ENCODE measurements around the gene MKNK1. TPM values are rescaled to one million over a fixed set of nuclear protein-coding genes. Genes with fewer than 3 reads are reported as not detected.

The MKNK1 gene
- total RNA-seq, 4 donors from 2014 or later = 27.7 to 37.0 (median 29.3) TPM

GRCh38 chr1:46522969-46523320 lies 81.1 kb downstream of the MKNK1 start:
- H3K4me1 ChIP-seq = peaks cover 0 to 12% (median 2%) of the 10 kb centered on the region in 4 donors
- peaks cover 0 to 61% (median 0%) of the 10 kb centered on the region in 4 donors for H3K27me3 ChIP-seq
- no peaks in the 10 kb centered on the region for H3K9me3 ChIP-seq
- no peak overlapping the region for H3K4me3 ChIP-seq
- 79% methylated on average over 8 of the region's 13 CpGs for WGBS
- intact Hi-C loops (cut with DNase I) = no loop called here
- TF ChIP-seq CTCF (IDR thresholded peaks at IDR 0.05) (no peak), POLR2A (IDR thresholded peaks at IDR 0.05; ENCODE audit: low read depth) (no peak), EP300 (IDR thresholded peaks at IDR 0.05) (no peak), POLR2AphosphoS5 (IDR thresholded peaks at IDR 0.05) (no peak)
- H3K36me3 ChIP-seq = no peaks in the 10 kb centered on the region
- no peak for DNase-seq (ENCODE audit: extremely low spot score)
- no peak overlapping the region for H3K27ac ChIP-seq (replicated peaks in 1 of 4)

GRCh38 chr1:46522184-46522968 lies 81.7 kb downstream of the MKNK1 start:
- DNase-seq (ENCODE audit: extremely low spot score) = no peak
- no peak for TF ChIP-seq POLR2AphosphoS5 (IDR thresholded peaks at IDR 0.05)
- no peak for TF ChIP-seq EP300 (IDR thresholded peaks at IDR 0.05)
- no peak for TF ChIP-seq POLR2A (IDR thresholded peaks at IDR 0.05; ENCODE audit: low read depth)
- no peak for TF ChIP-seq CTCF (IDR thresholded peaks at IDR 0.05)
- H3K27ac ChIP-seq (replicated peaks in 1 of 4) = no peak overlapping the region
- H3K36me3 ChIP-seq = no peaks in the 10 kb centered on the region
- 33% methylated on average over 7 of the region's 16 CpGs for WGBS
- peaks cover 0 to 8% (median 2%) of the 10 kb centered on the region in 4 donors for H3K4me1 ChIP-seq
- no peaks in the 10 kb centered on the region for H3K9me3 ChIP-seq
- peaks cover 0 to 63% (median 0%) of the 10 kb centered on the region in 4 donors for H3K27me3 ChIP-seq
- intact Hi-C loops (cut with DNase I) = no loop called here
- no peak overlapping the region for H3K4me3 ChIP-seq

GRCh38 chr1:46521414-46521813 lies 82.7 kb downstream of the MKNK1 start:
- no peak for TF ChIP-seq EP300 (IDR thresholded peaks at IDR 0.05)
- no peak for TF ChIP-seq POLR2AphosphoS5 (IDR thresholded peaks at IDR 0.05)
- TF ChIP-seq CTCF (IDR thresholded peaks at IDR 0.05) = no peak
- no peak for TF ChIP-seq POLR2A (IDR thresholded peaks at IDR 0.05; ENCODE audit: low read depth)
- Histone ChIP-seq H3K27me3 (peaks cover 0 to 59% (median 0%) of the 10 kb centered on the region in 4 donors), H3K4me3 (no peak overlapping the region), H3K9me3 (no peaks in the 10 kb centered on the region), H3K4me1 (peaks cover 0 to 8% (median 2%) of the 10 kb centered on the region in 4 donors), H3K27ac (replicated peaks in 1 of 4) (no peak overlapping the region), H3K36me3 (no peaks in the 10 kb centered on the region)
- 76% methylated on average over 2 of the region's 2 CpGs for WGBS
- DNase-seq (ENCODE audit: extremely low spot score) = no peak
- intact Hi-C loops (cut with DNase I) = no loop called here

- DNase-seq (ENCODE audit: extremely low spot score) = no peak
- H3K36me3 ChIP-seq = no peaks in the 10 kb centered on the region
- H3K9me3 ChIP-seq = no peaks in the 10 kb centered on the region
- no peak overlapping the region for H3K27ac ChIP-seq (replicated peaks in 1 of 4)
- WGBS = 58% methylated on average over 14 of the region's 15 CpGs
- no peak overlapping the region for H3K4me3 ChIP-seq
- no peak for TF ChIP-seq POLR2A (IDR thresholded peaks at IDR 0.05; ENCODE audit: low read depth)
- no peak for TF ChIP-seq POLR2AphosphoS5 (IDR thresholded peaks at IDR 0.05)
- TF ChIP-seq EP300 (IDR thresholded peaks at IDR 0.05) = no peak
- TF ChIP-seq CTCF (IDR thresholded peaks at IDR 0.05) = no peak
- H3K27me3 ChIP-seq = peaks cover 0 to 49% (median 0%) of the 10 kb centered on the region in 4 donors
- peaks cover 0 to 8% (median 2%) of the 10 kb centered on the region in 4 donors for H3K4me1 ChIP-seq
- intact Hi-C loops (cut with DNase I) = no loop called here
Observed at GRCh38 chr1:46520063-46520911, 83.8 kb downstream of the MKNK1 start.

All from esophagus muscularis mucosa (tissue), 4 donors.